Activated naive CD8-positive, alpha-beta T cell treated with anti-CD3 and anti-CD28 coated beads, Interleukin-2, amount 50 U/mL, for 16 hours (primary cell): Measurements from ENCODE around the gene RAX2.
A peak's percentile ranks its signal among the peaks of the same experiment; 100 is the strongest.

Experiments
- DNase-seq: peaks from one replicate; pipeline ENCODE4 v3.0.0-alpha.2; 2020; ENCODE audit warnings: low read depth, low spot score

The RAX2 gene

GRCh38 chr19:3730457-3730958 is 41.5 kb downstream of the RAX2 start:
- DNase-seq = no peak

- DNase-seq = no peak
Observed at GRCh38 chr19:3725640-3726310, 46.3 kb downstream of the RAX2 start.

- DNase-seq = no peak
Observed at GRCh38 chr19:3725121-3725520, 46.9 kb downstream of the RAX2 start.

DNA sequence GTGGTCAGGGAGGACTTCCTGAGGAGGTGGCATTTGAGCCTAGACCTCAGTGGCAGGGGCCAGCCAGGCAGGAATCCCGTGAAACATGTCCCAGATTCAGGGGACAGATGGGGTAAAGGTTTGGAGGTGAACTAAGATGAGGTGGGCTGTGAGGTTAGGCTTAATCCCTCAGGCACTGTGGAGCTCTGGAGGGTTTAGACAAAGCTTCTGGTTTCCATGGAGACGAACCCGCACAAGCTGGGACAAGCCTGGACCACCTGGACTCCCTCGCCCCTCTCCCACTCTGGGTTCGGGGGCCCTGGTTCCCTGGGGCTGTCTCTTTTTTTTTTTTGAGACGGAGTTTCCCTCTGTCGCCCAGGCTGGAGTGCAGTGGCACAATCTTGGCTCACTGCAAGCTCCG is 48.1 kb downstream of the RAX2 start:
- no peak for DNase-seq

DNA sequence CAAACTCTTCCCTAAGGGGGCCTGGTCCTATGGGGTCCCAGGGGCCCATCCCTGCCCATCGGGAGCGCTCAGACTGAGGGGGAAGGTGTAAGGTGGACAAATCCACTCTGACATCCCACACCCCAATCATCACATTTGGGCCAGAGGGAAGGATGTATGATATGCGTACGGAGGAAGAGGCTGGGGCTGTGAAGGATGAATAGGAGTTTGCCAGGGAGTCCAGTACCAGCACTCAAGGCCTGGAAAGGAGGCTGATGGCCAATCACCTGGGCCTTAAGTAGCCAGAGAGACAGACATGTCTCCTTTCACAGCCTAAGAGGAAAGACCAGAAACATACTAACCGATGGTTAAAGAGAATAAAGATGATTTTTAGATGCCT is 48.9 kb downstream of the RAX2 start:
- no peak for DNase-seq

GRCh38 chr19:3722443-3723109 is 49.5 kb downstream of the RAX2 start:
- DNase-seq = no peak

- no peak for DNase-seq
Observed at GRCh38 chr19:3721887-3722442, 50.1 kb downstream of the RAX2 start.

DNA sequence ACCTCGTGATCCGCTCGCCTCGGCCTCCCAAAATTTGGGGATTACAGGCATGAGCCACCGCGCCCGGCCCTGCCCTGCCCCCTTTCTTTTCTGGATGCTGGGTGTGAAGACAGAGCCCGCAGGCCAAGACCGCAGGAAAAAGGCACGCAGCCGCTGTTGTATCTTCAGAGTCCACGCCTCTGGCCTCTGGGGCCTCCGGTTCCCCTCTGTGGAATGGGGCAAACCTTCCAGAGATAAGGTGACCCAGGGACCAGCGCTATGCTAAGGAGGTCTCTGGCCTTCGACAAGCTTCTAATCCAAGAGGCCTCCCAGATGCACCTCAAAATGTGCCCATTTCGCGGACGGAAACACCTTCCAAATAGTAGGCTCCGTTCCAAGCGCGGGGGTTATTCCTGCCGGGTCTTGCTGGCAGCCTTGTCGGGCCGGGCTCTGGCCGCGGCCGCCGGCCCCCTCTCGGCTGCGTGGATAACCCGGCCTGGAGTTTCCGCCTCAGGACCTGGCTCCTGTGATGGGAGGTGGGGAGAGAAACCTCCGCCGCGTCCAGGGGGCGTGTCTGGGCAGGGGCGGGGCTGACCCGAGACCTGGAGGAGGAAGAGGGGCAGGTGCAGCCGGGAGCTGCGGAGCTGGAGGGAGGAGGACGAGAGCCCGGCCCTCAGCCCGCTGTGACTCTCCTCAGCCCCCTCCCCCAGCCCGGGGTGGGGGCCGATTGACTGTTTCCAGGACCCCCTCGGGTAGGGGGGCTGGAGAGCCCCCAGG is 50.7 kb downstream of the RAX2 start:
- peak; percentile 74 for DNase-seq

GRCh38 chr19:3720349-3720917 is 51.6 kb downstream of the RAX2 start:
- no peak for DNase-seq

DNA sequence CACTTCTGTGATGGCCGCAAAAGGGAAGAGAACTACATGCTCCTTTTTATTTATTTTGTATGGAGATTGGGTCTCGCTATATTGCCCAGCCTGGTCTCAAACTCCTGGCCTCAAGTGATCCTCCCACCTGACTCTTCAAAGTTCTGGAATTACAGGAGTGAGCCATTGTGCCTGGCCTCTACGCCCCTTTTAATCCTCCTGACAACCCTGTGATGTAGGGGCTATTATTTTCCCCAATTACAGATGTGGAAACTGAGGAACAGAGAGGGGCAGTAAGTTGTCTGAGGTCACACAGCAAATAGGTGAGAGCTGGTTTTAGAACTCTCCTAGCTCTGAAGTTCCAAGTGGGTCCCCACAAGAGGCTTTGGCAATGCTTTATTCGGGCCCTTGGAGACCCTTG is 52.2 kb downstream of the RAX2 start:
- DNase-seq = no peak
